DND-41 (cell line): Measurements from ENCODE around the gene CDKN2C.

Source experiments
- ATAC-seq: fragments of 200-7000 bp; cut with Tn5 transposase; 3 replicates; pipeline ENCODE4 v1.9.1; 2021; ENCODE audit warnings: low read depth; ENCODE audit not compliant: insufficient read depth
- DNase-seq: peaks from one replicate; pipeline ENCODE4 v3.0.0-alpha.2; 2020
- H2AFZ ChIP-seq: 2 replicates; pipeline ENCODE4 v1.6.0; 2012; ENCODE audit warnings: low read depth, low read length
- H3K27ac ChIP-seq: 2 replicates; pipeline ENCODE4 v1.5.1; 2012; ENCODE audit warnings: low read length, inconsistent platforms
- H3K27me3 ChIP-seq: fragments of 200-600 bp; sonication (generic); 2 replicates; pipeline ENCODE4 v1.6.0; 2012; ENCODE audit warnings: low read length, mild to moderate bottlenecking, inconsistent platforms; ENCODE audit not compliant: insufficient read depth, poor library complexity
- H3K36me3 ChIP-seq: 2 replicates; pipeline ENCODE4 v1.5.1; 2012; ENCODE audit warnings: low read length, inconsistent platforms; ENCODE audit not compliant: insufficient read depth
- H3K4me1 ChIP-seq: 2 replicates; pipeline ENCODE4 v1.5.1; 2012; ENCODE audit warnings: mild to moderate bottlenecking, low read length; ENCODE audit not compliant: insufficient read depth
- H3K4me2 ChIP-seq: 2 replicates; pipeline ENCODE4 v1.6.0; 2012; ENCODE audit warnings: mild to moderate bottlenecking, moderate library complexity, low read length, inconsistent platforms; ENCODE audit not compliant: insufficient read depth
- H3K4me3 ChIP-seq, 2 experiments: fragments of 200-600 bp in 1 of 2; shearing (Covaris generic) in 1 of 2; 2 replicates each; pipeline ENCODE4 v1.5.1; 2012 to 2016; ENCODE audit warnings: inconsistent platforms in 2 of 2, low read length in 2 of 2, mild to moderate bottlenecking in 2 of 2, low read depth in 1 of 2, moderate library complexity in 1 of 2
- H3K79me2 ChIP-seq: 2 replicates; pipeline ENCODE4 v1.6.0; 2012; ENCODE audit warnings: low read length, inconsistent platforms; ENCODE audit not compliant: insufficient read depth
- H3K9ac ChIP-seq: 2 replicates; pipeline ENCODE4 v1.6.0; 2012; ENCODE audit warnings: low read depth, mild to moderate bottlenecking, inconsistent platforms, low read length, moderate library complexity
- H3K9me3 ChIP-seq: 2 replicates; pipeline ENCODE4 v1.5.1; 2012; ENCODE audit warnings: low read length, moderate library complexity, mild to moderate bottlenecking, inconsistent platforms; ENCODE audit not compliant: insufficient read depth, severe bottlenecking
- H4K20me1 ChIP-seq: 2 replicates; pipeline ENCODE4 v1.6.0; 2012; ENCODE audit warnings: low read length; ENCODE audit not compliant: insufficient read depth
- EZH2 ChIP-seq: IDR thresholded peaks from 3 replicates; pipeline ENCODE4 v1.6.1; 2012; ENCODE audit warnings: borderline replicate concordance, low read depth, mild to moderate bottlenecking, moderate library complexity, low read length, inconsistent platforms; ENCODE audit not compliant: severe bottlenecking
- TF ChIP-seq, protein P1 (sequence below): IDR thresholded peaks from 2 replicates; pipeline ENCODE4 v1.5.1; 2012; ENCODE audit warnings: borderline replicate concordance, low read length, moderate library complexity, mild to moderate bottlenecking; ENCODE audit not compliant: poor library complexity, severe bottlenecking; ENCODE audit errors: extremely low read depth

CDKN2C gene

DNA sequence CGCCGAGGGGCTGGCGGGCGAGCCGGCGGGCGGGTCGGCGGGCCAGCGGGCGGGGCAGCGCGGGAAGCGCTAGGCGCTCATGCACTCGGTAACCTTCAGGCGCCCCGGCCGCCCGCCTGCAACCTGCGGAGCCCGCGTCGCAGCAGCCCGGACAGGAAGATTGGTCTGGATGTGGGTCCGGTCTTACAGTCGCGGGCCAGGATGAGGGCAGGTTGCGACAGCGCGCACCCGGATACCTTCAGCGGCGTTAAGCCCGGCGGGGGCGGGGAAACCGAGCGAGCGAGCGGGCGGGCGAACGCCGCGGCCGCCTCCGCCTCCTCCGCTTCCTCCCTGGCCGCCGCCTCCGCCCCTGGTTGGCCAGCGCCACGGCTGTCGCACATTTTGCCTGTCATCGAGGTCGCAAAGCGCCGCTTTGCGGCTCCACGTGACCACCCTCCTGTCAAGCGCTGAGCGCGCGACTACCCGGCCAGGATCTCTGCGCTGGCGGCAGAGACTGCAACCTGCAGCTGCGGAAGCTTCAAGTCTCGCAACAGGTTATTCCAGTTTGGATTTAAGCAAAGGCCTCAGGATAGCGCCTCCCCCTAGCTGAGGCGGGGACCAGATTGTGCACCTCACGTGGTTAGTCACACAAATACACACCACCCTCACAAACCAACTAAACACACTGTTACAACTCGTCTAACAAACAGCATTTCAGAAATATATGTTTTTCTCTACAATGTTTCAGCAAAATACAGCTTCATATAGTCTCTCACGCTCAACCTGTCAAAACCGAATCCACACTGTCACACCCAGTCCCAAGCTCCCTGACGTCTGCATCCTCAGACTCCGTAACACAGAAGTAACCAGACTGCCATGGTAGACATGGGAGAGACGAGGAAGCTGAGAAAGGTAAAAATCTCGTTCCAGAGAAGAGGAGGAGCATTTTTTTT is 9.9 kb upstream of the CDKN2C start, which contains the start of gene FAF1:
Gene FAF1, minus strand, starts transcription at position 355 of the 932 bp plus-strand sequence. CDS start 456 bp downstream, outside the sequence.
- peak within 1 kb of the TSS; percentile 66 for H3K9ac ChIP-seq
- H3K36me3 ChIP-seq, result peaks cover 13% of the 10 kb centered on the region
- no peaks in the 10 kb centered on the region for H3K9me3 ChIP-seq
- no peaks in the 10 kb centered on the region for H3K27me3 ChIP-seq
- peaks cover 59% of the 10 kb centered on the region for H3K79me2 ChIP-seq
- peaks cover 46% of the 10 kb centered on the region for H3K4me1 ChIP-seq
- H4K20me1 ChIP-seq, result peaks cover 12% of the 10 kb centered on the region; the same call in 1 of the 2 replicates
- TF ChIP-seq EZH2, result no peak
- TF ChIP-seq, protein P1, sequence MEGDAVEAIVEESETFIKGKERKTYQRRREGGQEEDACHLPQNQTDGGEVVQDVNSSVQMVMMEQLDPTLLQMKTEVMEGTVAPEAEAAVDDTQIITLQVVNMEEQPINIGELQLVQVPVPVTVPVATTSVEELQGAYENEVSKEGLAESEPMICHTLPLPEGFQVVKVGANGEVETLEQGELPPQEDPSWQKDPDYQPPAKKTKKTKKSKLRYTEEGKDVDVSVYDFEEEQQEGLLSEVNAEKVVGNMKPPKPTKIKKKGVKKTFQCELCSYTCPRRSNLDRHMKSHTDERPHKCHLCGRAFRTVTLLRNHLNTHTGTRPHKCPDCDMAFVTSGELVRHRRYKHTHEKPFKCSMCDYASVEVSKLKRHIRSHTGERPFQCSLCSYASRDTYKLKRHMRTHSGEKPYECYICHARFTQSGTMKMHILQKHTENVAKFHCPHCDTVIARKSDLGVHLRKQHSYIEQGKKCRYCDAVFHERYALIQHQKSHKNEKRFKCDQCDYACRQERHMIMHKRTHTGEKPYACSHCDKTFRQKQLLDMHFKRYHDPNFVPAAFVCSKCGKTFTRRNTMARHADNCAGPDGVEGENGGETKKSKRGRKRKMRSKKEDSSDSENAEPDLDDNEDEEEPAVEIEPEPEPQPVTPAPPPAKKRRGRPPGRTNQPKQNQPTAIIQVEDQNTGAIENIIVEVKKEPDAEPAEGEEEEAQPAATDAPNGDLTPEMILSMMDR, result peak; percentile 46
- H3K27ac ChIP-seq, result peak within 1 kb of the TSS; percentile 90
- peak within 1 kb of the TSS; percentile 64 to 78 for H3K4me3 ChIP-seq
- H3K4me2 ChIP-seq, result peak within 1 kb of the TSS; percentile 83
- peak within 1 kb of the TSS; percentile 76 for H2AFZ ChIP-seq
- DNase-seq, result peak; percentile 98
- ATAC-seq, result peak; percentile 88

DNA sequence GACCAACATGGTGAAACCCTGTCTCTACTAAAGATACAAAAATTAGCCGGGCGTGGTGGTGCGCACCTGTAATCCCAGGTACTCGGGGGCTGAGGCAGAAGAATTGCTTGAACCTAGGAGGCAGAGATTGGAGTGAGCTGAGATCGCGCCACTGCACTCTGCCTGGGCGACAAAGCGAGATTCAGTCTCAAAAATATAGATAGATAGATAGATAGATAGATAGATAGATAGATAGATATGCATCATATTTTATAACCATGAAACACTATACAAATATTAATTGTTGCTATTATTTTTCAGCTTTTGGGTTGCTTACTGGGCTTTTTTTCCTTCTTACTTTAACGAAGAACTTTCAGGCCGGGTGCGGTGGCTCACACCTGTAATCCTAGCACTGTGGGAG is 5.2 kb upstream of the CDKN2C start:
- ATAC-seq (no peak), DNase-seq (no peak)
- Histone ChIP-seq H3K27me3 (no peaks in the 10 kb centered on the region), H3K27ac (no peak overlapping the region), H3K79me2 (peaks cover 50% of the 10 kb centered on the region), H3K4me2 (no peak overlapping the region), H3K36me3 (peaks cover 4% of the 10 kb centered on the region; the same call in 1 of the 2 replicates), H3K9ac (no peak overlapping the region), H3K9me3 (no peaks in the 10 kb centered on the region), H2AFZ (no peak overlapping the region), H3K4me3 (no peak overlapping the region), H3K4me1 (peaks cover 28% of the 10 kb centered on the region), H4K20me1 (peaks cover 4% of the 10 kb centered on the region)
- TF ChIP-seq, protein P1, result no peak
- TF ChIP-seq EZH2, result no peak

DNA sequence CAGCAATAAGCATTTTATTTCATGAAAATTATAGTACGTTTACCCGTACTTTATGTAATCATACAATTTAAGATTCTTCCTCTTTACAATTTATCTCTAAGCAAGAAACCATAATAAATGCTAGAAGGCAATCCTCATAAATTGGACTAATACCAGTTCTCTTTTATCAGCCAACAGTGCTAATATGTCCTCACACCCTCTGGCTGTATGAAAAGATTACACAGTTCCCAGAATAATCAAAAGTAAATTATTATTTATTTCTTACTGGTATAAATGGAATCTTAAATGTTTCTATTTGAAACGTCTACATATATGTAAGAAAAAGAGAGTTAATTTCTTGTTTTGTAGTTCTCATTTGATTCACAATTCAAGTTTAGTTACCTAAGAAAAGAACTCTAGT is 3.1 kb upstream of the CDKN2C start:
- Histone ChIP-seq H3K27ac (peak overlapping the region; percentile 94), H2AFZ (no peak overlapping the region; the same call in 1 of the 2 replicates), H3K4me3 (peak overlapping the region; percentile 65 to 97)

More for the DNA sequence above, 3.1 kb upstream of the CDKN2C start:
- ATAC-seq (no peak), DNase-seq (no peak)
- Histone ChIP-seq H4K20me1 (peaks cover 16% of the 10 kb centered on the region), H3K27me3 (no peaks in the 10 kb centered on the region), H3K4me1 (peaks cover 17% of the 10 kb centered on the region), H3K4me2 (peak overlapping the region; percentile 70), H3K36me3 (peaks cover 13% of the 10 kb centered on the region; the same call in 1 of the 2 replicates), H3K79me2 (peaks cover 57% of the 10 kb centered on the region), H3K9ac (peak overlapping the region; percentile 100), H3K9me3 (no peaks in the 10 kb centered on the region)
- TF ChIP-seq, protein P1, result no peak
- TF ChIP-seq EZH2, result no peak
